Stimulated activated CD4-positive, alpha-beta T cell treated with anti-CD3 and anti-CD28 coated beads, Interleukin-15, amount 100 ng/mL, for 1 hour (primary cell): ENCODE measurements around the gene KCNMA1.
"Not testable (repeated sequence)": the region's sequence is repeated elsewhere in the genome, so short reads cannot be mapped to it uniquely, and the experiment has no call there.

ENCODE experiments used
- DNase-seq, 2 donors: peaks; one replicate each; pipeline ENCODE4 v3.0.0-alpha.2; 2020; ENCODE audit warnings: low read depth in 1 of 2, low spot score in 1 of 2

KCNMA1 gene

GRCh38 chr10:77350711-77351119 is 286.9 kb downstream of the KCNMA1 start:
- no peak for DNase-seq

DNA sequence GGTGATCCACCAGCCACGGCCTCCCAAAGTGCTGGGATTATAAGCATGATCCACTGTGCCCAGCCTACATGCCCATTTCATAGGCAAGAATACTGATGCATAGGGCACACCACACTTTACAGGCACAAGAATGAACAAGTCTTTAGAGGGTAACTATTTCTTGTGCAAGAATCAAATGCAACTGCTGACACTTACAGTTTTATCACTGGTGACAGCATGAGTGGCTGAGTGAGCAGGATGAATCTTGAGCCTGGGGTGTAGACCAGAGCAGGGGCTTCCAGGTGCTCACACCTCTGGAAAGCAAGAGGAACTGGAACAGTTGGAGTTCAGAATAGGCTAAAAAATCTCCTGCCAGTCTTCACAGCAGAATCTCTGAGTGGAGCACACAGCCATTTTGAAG is 287.5 kb downstream of the KCNMA1 start:
- DNase-seq, result no peak

- no peak for DNase-seq
Observed at GRCh38 chr10:77349226-77349625, 288.4 kb downstream of the KCNMA1 start.

GRCh38 chr10:77348751-77349150 is 288.9 kb downstream of the KCNMA1 start:
- DNase-seq, result no peak

DNA sequence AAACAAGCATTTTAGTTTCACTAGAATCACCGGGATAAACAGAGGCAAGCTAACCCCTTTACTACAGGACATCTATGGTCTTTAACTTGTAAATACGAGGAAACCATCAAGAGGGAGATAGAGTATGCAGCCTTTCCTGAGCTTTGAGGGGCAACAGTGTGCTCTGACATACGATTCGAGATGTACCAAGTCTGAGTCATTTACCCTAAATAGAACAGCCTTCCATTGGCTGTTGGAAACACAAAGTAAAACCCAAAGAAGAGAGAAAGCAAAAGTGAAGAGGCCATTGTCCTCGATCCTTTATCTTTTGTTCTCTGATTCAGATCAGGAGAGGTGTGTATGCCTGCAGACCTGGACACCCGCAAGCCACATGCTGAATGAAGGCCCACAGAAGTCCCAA is 289.5 kb downstream of the KCNMA1 start:
- DNase-seq, result no peak

GRCh38 chr10:77347052-77347451 is 290.6 kb downstream of the KCNMA1 start:
- DNase-seq, result no peak

- no peak for DNase-seq
Observed at GRCh38 chr10:77341055-77341454, 296.6 kb downstream of the KCNMA1 start.

DNA sequence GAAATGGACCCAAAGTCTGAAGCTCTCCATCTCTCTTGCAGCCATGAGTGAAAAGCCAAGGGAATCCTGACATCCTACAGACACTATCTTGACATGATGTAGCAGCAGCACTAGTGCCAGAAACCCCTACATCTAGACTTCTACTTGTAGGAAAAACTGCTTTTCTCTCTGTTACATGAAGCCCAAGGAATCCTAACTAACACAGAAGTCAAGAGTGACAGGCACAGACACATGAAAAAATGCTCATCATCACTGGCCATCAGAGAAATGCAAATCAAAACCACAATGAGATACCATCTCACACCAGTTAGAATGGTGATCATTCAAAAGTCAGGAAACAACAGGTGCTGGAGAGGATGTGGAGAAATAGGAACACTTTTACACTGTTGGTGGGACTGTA is 297.7 kb downstream of the KCNMA1 start:
- not testable (repeated sequence) for DNase-seq

DNA sequence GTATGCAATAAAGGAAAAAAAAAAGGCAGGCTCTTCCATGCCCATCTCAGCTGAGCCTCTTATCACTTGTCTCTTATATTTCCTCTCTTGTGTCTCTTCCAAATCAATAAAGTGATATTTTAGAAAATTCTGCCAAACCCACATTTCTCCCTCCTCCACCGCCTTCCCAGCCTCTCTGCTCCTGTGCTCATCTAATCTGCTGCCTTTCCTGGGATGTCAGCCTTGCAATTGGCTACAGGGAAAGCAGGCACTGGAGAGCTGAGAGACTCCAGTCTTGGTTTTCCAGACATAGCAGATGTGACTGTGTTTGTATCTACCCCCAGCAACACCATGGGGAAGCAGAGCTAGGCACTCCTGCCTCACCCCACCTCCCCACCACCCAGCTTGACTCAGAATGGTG is 298.4 kb downstream of the KCNMA1 start:
- DNase-seq, result no peak

DNA sequence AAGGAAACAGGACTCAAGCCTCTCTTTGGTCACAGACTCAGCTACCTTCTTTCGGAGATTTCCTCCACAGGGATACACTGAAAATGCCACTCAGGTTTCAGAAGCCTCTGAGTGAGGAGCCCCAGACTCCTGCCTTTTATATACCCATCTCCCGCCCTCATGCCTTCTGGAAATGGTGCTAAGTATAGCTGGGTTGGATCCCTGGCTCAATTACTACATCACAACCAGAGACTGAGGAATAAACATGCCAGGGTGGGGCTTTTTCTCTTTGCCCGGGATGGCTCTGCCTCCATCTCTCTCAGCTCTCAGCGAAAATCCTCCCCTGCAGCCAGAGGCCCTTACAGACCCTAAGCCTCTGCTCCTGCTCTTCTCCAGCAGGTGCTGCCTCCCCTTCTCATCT is 299.5 kb downstream of the KCNMA1 start:
- no peak for DNase-seq

GRCh38 chr10:77334501-77334900 is 303.1 kb downstream of the KCNMA1 start:
- no peak for DNase-seq

DNA sequence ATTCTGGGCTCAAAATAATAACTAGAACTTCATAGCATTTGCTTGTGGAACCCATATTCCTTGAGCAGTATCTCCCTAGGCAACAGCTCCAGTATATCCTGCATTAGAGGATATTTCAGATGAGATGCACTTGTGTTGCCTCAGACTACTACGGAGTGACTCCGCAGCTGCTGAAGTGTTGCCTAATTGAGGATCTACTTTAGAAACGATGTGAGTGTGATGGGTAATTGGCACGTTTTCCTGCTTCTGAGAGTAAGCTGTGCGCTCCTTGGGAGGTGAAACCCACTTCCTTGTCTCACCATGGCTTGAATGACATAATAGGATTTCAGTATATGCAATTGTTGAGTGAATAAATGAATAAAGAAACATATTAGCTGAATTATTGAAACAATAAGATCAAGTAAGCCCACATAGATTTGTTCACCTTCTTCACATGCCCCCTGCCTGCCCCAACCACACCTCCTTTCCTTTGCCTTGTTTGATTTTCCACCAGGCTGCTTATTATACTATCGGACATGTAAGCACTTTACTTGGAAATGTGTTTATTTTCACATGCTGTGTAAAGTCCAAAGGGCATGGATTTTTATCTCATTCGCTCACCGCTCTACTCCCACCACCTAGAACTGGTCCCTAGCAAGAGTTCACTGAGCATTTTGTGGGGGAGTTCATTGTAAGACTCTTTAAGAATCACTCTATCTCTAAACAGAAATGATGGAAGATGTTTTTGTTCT is 303.8 kb downstream of the KCNMA1 start:
- DNase-seq, result no peak

DNA sequence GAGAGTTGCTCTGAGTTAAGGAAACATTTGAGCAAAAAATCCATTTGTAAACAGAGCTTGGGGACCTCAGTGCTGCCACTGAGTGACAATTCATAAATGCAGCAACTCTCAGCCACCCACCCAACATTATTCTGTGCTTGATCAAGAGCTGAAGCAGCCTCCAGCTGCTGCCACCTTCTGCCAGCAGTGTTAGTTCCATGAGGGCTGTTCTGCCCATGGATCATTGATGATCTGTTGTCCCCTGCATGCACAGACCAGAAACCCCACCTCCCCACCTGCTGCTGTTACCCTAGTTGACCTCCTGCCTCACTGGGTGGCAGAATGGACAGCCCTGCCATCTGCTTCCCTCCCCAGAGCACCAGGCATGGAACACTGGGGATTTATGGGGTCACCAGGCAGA is 305.4 kb downstream of the KCNMA1 start:
- no peak for DNase-seq

DNA sequence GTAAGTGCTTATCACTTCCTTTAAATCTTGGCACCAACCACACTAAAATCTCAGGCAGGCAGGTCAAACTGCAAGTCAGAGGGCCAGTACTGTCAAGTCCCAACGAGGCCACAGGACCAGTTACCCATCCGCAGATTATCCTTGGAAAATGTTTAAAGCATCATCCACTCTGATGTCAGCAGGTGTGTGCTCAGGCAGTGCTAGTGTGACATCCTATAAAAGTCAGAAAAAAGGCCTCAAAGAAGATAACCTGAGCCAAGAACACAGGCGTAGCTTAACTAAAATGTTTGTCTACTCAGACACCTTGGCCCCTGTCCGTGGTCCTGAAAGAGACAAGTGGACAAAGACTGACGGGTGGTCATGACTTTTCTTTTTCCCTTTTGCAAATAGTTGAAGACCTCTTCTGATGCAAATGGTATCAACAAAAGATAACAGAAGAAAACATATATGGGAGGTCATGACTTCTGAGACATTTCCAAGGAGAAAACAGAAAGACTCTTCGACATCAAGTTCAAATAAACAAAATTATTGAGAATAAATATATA is 309.3 kb downstream of the KCNMA1 start:
- DNase-seq, result no peak

- no peak for DNase-seq
Observed at GRCh38 chr10:77325233-77325537, 312.4 kb downstream of the KCNMA1 start.

DNA sequence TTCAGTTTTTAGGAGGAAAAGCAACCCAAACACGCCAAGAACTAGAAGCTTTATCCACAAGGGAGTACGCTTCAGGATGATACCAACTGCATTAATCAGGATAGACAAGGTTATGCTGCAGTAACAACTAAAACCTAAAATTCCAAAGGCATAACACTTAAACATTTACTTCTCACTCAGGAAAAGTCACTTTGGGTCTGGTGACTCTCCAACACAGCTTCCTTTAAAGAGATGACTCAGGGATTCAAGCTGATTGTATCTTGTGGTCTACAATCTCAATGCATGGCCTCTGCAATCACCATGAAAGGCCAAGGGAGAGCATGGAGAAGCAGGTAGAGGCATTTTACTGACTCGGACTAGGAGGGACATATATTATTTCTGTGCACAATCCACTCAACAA is 315.8 kb downstream of the KCNMA1 start:
- no peak for DNase-seq

DNA sequence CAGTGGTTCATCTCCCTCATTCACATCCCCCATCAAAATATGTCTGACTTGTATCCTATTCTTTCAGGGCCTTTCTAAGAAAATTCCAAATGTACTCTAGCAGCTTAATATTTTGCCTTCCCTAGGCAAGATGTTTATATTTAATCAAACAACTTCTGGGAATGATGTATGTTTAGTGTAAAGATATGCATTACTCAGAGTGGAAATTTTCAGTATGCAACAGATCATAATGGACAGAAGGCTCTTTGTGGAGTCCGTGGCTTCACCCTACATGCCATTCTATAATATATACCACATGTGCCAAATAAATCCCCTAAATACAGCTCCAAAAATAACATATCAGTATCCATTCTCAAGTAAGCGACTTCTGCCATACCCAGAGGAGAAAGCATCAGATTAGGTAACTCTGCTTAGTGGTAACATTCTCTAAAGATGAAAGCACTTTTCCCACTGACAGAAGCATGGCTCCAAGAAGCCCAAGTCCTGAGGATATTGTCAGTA is 316.6 kb downstream of the KCNMA1 start:
- DNase-seq, result no peak

- DNase-seq, result no peak
Observed at GRCh38 chr10:77319557-77319956, 318.1 kb downstream of the KCNMA1 start.

DNA sequence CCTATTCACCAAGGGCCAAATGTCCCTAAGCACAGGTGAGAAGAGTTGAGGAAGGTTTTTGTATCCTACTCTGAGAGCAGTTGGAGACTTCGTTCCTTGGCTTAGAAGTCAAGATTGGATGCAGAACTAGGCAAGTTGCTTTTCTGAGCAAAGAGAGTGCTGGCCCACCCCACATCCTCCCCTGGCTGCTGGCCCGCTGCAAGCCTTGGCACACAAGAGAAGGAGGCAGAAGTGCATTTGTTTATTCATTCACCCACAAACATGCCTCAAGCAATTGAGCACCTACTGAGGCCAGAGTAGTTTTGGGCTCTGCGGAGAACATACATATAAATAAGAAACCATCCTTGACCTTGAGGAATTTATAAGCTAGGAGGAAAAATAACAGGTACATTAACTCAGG is 318.9 kb downstream of the KCNMA1 start:
- no peak for DNase-seq

DNA sequence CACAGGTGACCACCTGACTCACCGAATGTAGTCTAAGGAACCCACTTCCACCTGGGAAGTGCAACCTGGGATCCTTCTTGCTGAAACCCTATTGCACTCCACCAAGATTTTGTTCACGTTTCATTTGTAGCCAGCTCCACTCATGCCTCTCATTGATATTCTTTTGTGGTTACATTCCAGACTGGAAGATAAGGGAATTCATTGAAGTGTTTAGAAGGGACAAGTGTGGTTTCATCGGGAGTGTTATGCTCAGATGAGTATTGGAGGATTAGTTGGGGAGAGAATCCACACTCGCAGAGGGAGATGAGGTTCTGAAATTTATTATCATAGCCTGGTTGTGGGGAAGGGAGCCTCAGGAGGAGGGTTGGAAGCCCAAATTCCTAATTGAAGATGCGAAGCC is 320.4 kb downstream of the KCNMA1 start:
- no peak for DNase-seq

DNA sequence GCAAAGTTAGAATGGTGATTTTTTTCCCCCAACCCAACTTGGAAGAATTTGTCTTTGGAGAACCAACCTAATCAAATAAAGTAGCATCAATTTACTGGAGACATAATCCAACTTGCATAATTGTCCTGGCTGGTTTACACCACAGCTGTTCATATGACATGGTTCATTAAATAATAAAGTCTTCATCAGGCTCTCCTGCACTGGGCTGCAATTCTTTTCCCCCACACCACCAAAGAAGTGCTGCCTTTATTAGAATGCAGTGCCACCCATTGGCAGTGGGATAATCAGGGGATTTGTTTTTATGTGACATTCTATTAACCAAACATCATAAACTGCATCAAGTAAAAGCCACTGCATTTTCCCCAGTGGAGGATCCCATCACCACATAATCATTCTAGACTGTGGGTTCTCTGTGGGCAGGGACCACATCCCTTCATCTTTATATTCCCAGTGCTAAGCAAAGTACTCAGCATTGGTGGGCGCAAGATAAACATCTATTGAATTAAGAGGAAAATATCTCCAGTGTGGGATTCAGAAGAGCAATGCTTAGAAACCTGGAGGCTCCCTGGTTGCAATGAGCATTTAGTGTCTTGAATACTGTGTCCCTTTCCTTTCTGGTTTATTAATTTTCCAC is 322.0 kb downstream of the KCNMA1 start:
- DNase-seq, result no peak

GRCh38 chr10:77313066-77313750 is 324.4 kb downstream of the KCNMA1 start:
- DNase-seq, result no peak
